Renal pelvis (tissue), 12 donors: ENCODE data around the gene ETFBKMT. TPM values are rescaled to one million over a fixed set of nuclear protein-coding genes. Genes with fewer than 3 reads are reported as not detected.

Experiments
- DNase-seq: peaks from one replicate; pipeline ENCODE4 v3.0.0-alpha.2; 2013
- long read RNA-seq, 16 experiments: transcript quantifications; one replicate each; lab custom pipeline, GENCODE V29; 2026
- polyA plus RNA-seq, 3 donors: library from polyadenylated mRNA; unstranded; fragments of 120-200 nt; gene quantifications; one replicate each; pipeline ENCODE4 v1.2.1, GENCODE V29; 2013; ENCODE audit not compliant: insufficient read length in 3 of 3

Gene ETFBKMT, protein sequence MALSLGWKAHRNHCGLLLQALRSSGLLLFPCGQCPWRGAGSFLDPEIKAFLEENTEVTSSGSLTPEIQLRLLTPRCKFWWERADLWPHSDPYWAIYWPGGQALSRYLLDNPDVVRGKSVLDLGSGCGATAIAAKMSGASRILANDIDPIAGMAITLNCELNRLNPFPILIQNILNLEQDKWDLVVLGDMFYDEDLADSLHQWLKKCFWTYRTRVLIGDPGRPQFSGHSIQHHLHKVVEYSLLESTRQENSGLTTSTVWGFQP
- polyA plus RNA-seq: 1 to 10 TPM; 4.4 to 5.6 (median 4.8) TPM
- long read RNA-seq, donor 1, full-length matches to known transcripts: 5 of 22 reads
- long read RNA-seq, donor 1, partial matches to known transcripts: 9 of 22 reads
- long read RNA-seq, donor 1, other reads (novel, unspliced or antisense): 8 of 22 reads
- long read RNA-seq, donor 2, partial matches to known transcripts: 0 of 1 reads
- long read RNA-seq, donor 2, other reads (novel, unspliced or antisense): 0 of 1 reads
- long read RNA-seq, donor 3, full-length matches to known transcripts: 1 of 1 reads
- long read RNA-seq, donor 3, partial matches to known transcripts: 0 of 1 reads
- long read RNA-seq, donor 3, other reads (novel, unspliced or antisense): 0 of 1 reads
- long read RNA-seq, donor 4, partial matches to known transcripts: 0 of 1 reads
- long read RNA-seq, donor 4, other reads (novel, unspliced or antisense): 0 of 1 reads
- long read RNA-seq, donor 5, partial matches to known transcripts: 0 of 1 reads
- long read RNA-seq, donor 5, other reads (novel, unspliced or antisense): 0 of 1 reads
- long read RNA-seq, donor 6, full-length matches to known transcripts: 3 of 14 reads
- long read RNA-seq, donor 6, partial matches to known transcripts: 0 of 14 reads
- long read RNA-seq, donor 6, other reads (novel, unspliced or antisense): 11 of 14 reads
- long read RNA-seq, donor 7, partial matches to known transcripts: 5 of 5 reads
- long read RNA-seq, donor 7, other reads (novel, unspliced or antisense): 0 of 5 reads
- long read RNA-seq, donor 8: 0 reads
- long read RNA-seq, donor 9, full-length matches to known transcripts: 2 of 2 reads
- long read RNA-seq, donor 9, partial matches to known transcripts: 0 of 2 reads
- long read RNA-seq, donor 9, other reads (novel, unspliced or antisense): 0 of 2 reads
- long read RNA-seq, donor 10, full-length matches to known transcripts: 2 of 2 reads
- long read RNA-seq, donor 10, partial matches to known transcripts: 0 of 2 reads
- long read RNA-seq, donor 10, other reads (novel, unspliced or antisense): 0 of 2 reads
- long read RNA-seq, donor 11, full-length matches to known transcripts: 1 of 1 reads
- long read RNA-seq, donor 11, partial matches to known transcripts: 0 of 1 reads
- long read RNA-seq, donor 11, other reads (novel, unspliced or antisense): 0 of 1 reads
- long read RNA-seq, donor 12, partial matches to known transcripts: 0 of 3 reads
- long read RNA-seq, donor 12, other reads (novel, unspliced or antisense): 0 of 3 reads
- long read RNA-seq, donor 13: 0 reads
- long read RNA-seq, donor 14: 0 reads
- long read RNA-seq, donor 15, partial matches to known transcripts: 5 of 16 reads
- long read RNA-seq, donor 15, other reads (novel, unspliced or antisense): 11 of 16 reads
- long read RNA-seq, donor 16, full-length matches to known transcripts: 1 of 1 reads
- long read RNA-seq, donor 16, partial matches to known transcripts: 0 of 1 reads
- long read RNA-seq, donor 16, other reads (novel, unspliced or antisense): 0 of 1 reads

- peak; percentile 84 for DNase-seq
These were observed at the start of gene ETFBKMT for GRCh38 chr12:31659087-31659942. Gene ETFBKMT, plus strand, starts transcription at chr12:31659688. Its CDS starts 2,266 bp downstream, at chr12:31661954.

DNA sequence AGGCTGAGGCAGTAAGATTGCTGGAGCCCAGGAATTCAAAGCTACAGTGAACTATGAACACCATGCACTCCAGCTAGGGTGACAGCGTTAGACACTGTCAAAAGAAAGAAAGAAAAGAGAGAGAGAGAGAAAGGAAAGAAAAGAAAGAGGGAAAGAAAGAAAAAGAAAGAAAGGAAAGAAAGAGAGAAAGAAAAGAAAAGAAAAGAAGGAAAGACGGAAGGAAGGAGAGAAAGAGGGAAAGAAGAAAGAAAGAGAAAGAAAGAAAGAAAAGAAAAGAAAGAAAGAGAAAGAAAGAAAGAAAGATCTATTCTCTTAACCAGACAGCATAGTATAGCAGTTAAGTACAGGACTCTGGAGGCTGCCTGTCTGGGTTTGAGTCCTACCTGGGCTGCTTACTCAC lies 46.7 kb upstream of the ETFBKMT start:
- no peak for DNase-seq

DNA sequence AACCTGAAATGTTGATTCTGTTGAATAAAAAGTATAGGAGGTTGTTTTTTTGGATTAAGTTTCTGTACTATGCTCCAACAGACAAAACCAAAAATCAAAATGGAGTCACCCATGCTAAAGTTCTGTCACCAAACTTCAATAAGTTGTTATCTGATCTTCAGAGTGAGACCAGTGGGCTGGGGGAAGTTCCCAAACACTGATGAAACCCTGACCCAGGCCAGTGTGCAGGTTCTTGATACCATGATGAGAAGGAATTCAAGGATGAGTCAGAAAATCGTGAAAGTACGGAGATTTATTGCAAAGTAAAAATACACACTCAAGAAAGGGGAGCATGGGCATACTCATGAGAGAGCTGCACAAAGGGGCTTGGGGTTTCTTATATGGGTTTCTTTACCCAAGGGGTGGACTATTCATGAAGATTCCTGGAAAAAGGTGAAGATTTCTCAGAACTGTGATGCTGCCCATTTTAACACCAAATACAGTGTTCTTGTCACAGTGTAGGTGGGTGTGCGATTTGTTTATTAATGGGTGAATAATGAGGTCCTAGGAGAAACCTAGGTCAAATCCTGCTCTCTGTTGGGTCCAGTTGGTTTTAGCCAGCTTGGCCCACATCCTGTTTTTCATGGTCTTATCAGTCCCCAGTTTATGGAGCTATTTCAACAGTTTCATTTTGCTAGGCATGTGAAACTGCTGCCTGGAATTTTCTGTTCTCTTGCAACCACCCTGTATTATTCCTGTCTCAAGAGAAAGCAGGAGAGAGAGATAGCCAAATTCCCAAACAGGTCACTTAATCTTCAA lies 41.1 kb upstream of the ETFBKMT start:
- DNase-seq: no peak

DNA sequence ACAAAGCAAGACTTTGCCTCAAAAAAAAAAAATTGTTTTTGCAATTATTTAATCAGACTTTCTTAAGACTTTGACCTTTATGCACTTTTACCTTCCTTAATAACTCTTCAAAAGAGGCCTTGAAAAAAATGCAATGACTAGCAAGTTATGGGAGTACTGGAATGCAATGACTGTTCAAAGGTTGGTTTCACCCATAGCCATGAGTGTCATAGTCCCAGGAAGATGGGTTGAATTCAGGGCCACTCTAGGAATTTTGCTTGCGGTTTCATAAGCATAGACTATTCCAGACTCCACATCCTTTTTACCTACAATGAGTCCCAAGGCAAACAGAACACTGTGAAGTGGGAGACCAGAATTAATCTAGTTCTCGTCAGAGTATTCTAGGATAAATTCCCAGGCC lies 39.2 kb upstream of the ETFBKMT start:
- DNase-seq: no peak

- no peak for DNase-seq
These were observed 37.5 kb upstream of the ETFBKMT start for GRCh38 chr12:31622038-31622437.

DNA sequence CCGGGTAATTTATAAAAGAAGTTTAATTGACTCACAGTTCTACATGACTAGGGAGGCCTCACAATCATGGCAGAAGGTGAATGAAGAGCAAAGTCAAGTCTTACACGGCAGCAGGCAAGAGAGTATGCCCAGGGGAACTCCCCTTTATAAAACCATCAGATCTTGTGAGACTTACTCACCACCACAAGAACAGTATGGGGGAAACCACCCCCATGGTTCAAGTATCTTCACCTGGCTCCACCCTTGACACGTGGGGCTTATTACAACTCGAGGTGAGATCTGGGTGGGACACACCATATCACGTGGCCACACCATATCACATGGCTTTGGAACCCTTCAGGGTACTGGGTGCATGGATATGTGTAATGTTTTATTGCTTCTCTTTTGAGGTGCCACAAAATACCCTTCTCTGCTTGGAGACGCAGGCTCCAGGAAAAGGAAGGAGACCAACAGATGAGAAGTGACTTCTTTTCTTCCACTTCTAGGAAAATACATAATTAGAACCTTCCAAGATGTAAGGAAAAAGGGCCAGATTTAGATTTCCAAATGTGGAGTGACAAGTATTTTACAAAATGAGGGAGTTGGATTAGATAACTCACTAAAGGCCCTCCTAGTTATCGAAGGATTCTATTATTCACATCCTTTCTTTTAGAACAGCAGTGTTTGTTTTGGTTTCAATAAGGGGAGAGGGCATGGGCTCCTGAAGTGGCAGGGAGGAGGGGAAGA lies 33.1 kb upstream of the ETFBKMT start:
- no peak for DNase-seq

GRCh38 chr12:31627456-31628054 lies 31.9 kb upstream of the ETFBKMT start:
- no peak for DNase-seq

DNA sequence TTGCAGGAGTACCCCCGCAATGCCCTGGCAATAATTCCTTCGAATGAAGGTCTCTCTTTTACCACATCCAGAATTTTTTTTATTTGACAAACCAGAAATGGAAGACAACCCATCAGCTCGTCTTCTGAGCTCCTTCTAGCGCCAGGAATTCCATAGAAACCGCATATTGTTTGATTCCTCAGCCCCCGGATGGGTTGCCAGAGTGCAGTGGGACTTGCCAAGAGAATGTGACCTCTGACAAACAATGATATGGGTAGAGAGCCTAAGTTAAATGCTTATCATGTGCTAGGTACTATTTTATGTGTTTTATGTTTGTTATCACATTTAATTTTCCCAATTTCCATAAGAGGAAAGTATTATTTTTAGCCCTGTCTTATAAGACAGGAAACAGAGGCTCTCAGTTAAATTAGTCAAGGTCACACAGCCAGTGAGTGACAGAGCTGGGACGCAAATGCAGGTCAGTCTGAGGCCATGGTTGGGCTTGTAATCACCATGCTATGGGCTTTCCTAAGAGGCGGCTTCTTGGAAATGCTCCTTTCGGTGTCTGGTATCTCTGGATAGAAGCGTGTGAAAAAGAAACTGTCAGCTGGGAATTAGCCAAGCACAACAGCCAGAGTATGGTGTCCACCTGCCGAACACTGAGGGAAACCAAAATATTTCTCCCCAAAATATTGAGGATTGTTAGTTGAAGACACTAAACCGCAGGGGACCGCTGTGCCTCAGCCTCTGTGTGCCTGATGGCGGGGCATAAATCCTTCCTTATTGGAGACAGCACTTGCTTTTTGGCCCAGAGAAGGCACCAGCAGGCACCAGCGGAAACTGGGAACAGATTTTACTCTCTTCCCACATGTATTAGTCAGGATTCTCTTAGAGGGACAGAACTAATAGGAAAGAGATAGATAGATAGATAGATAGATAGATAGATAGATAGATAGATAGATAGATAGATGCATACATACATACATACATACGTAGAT lies 29.4 kb upstream of the ETFBKMT start:
- peak; percentile 87 for DNase-seq

DNA sequence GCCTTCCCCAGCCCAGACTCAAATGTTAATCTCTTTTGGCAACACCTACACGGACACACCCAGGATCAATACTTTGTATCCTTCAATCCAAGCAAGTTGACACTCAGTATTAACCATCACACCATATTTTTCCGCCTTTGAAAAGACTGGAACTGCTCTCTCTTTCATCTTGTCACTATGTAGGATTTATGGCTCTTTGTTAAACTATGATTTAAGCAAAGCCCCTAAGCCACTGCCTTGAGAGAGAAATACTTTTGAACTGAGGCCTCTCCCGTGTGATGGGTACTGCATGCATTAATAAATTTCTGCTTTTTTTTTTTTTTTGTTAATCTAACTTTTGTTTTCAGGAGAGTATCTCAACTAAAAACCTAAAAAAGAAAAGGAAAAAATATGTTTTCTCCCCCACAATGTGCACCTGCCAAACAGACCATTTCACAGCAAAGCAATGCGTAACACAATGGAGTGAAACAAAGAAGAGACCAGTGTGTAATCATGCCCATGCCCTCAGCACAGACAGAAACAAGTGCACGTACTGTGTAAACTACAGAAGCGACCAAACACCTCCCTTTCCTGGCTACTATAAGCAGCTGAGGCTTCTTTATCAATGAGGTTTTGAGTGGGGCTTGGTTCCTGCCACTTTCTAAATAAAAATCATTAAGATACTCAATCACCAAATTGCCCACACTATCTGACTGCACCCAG lies 28.3 kb upstream of the ETFBKMT start:
- no peak for DNase-seq

DNA sequence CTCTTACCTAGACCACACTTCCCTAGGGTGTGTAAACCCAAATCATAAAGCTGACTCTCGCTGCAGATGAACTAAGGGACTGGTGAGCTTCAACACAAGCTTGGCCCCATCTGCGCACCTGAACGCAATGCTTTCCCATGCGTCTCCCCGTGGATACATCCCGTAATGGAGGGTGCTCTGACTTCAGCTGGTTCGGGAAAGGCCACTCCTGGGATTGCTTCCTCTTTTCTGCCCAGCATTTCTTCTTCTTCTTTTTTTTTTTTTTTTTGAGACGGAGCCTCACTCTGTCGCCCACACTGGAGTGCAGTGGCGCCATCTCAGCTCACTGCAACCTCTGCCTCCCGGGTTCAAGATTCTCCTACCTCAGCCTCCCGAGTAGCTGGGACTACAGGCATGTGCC lies 27.7 kb upstream of the ETFBKMT start:
- DNase-seq: no peak

- DNase-seq: no peak
These were observed 26.0 kb upstream of the ETFBKMT start for GRCh38 chr12:31633464-31633863.

- no peak for DNase-seq
These were observed 24.9 kb upstream of the ETFBKMT start for GRCh38 chr12:31634620-31635019.

- no peak for DNase-seq
These were observed 17.9 kb upstream of the ETFBKMT start for GRCh38 chr12:31641509-31642090.

- DNase-seq: no peak
These were observed 15.0 kb upstream of the ETFBKMT start for GRCh38 chr12:31644536-31644935.

- DNase-seq: no peak
These were observed 13.6 kb upstream of the ETFBKMT start for GRCh38 chr12:31645924-31646323.

GRCh38 chr12:31647086-31647491 lies 12.4 kb upstream of the ETFBKMT start:
- no peak for DNase-seq
